ENCODE results near the gene USH1G.
"Not testable (repeated sequence)": the region's sequence is repeated elsewhere in the genome, so short reads cannot be mapped to it uniquely, and the experiment has no call there.

USH1G gene

DNA sequence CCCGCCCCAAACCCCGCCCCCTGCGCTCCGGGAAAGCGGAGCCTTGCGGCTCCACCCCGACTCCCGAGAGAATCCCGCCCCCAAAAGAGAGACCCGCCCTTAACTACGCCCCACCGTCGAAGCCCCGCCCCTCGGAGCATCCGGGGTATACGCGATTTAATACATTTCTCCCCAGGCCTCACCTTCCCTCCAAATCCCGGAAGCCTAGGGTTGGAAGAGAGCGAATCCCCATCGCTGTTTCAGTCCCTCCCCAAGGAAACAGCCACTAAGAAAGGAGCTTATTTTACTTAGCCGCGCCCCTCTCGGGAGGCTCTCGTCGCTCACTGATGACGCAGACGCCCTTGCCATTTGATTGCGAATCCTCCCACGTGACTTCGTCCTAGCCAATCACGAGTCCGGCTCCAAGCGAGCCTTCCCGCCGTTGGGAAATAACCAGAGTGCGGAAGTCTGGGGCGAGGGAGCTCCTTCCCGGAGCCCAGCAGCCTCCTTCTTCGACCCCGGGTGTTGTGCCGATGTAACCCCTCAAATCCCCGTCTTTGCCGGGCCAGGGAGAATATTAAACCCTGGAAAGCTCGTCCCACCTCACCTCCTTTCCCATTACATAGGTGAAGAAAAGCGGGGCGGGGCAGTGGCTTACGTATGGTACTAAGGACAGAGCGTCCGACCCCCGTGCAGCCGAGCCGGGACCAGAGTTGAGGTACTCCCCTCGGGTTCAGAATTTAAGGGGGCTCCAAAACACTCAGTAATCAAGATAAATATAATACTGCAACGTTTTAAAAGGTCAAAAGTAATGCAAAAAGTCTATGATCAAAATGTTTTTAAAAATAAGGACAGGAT, 49.8 kb downstream of the USH1G start:
- DNase-seq: peak; percentile 99

DNA sequence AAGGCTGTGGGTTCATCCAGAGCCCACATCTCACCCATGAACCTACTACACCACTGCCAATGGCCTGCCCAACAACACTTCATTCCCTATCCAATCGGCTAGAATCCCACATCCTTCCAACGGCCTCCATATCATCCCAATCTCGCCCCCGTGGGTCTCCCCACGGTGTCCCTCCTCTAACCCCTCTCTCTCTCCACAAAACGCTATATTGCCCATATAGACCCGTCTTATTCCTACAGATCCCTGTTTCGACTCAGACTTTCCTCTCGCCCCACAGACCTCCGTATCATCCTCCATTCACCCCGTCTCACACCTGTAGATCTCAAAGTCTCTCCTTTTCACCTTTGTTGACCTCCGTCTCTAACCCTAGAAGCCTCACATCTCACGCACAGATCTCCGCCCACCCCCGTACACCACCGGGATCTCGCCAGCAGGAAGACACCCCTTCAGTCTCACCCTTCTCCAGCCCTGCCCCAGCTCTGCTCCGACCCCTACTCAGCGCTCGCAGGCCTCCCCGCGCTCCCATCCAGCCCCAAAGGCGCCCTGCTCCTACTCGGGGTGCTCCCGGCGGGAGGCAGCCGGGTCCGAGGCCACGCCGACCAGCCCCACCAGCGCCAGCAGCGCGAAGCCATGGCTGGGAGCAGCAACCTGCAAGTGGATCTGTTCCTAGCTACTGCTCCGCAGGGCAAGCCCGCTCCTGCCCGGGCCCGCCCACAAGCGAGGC, 50.6 kb downstream of the USH1G start, which contains the start of gene FDXR:
Gene FDXR, minus strand, starts transcription at position 682 of the 724 bp plus-strand sequence. Its CDS starts 50 bp downstream, at position 632.
- no peak for DNase-seq

DNA sequence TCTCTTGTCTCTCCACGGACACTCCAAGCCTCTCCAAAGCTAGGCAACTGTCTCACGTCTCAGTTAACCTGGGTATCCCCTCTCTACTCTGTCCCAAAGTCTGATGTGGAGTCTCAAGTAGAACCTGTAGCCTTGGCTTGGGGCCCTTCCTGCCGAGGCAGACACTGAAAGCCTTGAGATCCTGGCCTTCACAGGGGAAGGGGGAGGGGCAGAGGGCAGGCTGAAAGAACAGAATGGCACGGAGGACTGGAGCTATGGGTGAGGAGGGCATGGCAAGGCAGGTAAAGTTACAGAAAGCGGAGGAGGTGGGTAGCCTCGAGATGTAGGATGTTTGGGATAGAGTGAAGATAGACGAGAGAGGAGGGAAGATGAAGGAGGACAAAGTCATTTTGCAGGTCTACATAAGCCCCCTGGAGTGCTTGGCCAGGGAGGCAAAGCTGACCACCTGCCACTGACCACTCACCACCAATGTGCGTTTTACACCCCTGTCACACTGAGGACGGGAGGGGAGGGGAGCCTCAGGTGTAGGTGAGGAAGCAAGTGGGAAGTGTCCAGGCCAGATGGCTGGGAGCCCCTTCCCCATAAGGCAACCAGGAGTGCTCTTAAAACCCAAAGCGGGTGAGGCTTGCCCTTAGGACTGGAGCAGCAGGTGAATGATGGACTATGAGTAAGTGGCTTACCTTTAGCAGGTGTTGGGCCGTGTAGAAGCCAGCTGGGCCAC, 51.5 kb downstream of the USH1G start:
- DNase-seq: no peak

DNA sequence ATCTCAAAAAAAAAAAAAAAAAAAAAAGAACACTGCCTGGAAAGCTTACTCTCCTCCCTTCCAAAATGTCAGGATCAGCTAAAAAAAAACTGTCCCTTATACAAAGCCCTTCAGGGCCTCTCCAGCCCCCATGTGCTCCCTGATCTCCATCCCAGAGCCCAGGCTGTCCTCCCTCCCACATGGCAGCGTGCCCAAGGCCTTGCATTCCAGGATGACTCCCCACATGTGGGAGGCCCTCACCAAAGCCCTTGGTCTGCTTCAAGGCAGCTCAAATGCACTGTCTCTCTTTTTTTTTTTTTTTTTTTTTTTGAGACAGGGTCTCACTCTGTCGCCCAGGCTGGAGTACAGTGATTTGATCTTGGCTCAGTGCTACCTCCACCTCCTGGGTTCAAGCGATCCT, 52.5 kb downstream of the USH1G start:
- DNase-seq: no peak

DNA sequence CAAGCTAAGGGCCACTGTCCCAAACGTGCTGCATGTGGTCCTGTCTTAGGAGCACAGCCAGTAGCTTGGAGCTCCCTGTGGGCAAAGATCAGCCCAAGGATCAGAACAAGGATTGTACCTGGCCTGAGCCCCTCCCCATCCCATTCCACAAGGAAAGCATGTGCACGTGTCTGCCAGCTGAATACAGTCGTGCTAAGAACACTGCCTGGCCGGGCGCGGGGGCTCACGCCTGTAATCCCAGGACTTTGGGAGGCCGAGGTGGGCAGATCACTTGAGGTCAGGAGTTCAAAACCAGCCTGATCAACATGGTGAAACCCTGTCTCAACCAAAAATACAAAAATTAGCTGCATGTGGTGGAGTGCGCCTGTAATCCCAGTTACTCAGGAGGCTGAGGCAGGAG, 53.0 kb downstream of the USH1G start:
- not testable (repeated sequence) for DNase-seq

DNA sequence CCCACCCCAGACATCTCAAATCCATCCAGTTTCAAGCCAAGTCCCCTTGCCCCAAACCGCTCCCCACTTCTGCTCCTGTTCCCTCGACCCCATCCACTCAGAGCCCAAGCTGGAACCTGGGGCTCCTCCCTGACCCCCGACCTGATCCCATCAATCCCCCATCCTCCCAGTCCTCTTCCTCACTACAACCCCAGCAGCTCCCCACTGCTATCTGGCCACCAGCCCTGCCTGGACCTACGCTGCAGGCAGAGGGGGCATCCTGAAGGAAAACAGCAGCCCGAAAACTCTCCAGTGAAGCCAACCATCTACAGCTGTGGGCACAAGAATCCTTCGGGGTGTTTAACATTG, 54.2 kb downstream of the USH1G start:
- no peak for DNase-seq

DNA sequence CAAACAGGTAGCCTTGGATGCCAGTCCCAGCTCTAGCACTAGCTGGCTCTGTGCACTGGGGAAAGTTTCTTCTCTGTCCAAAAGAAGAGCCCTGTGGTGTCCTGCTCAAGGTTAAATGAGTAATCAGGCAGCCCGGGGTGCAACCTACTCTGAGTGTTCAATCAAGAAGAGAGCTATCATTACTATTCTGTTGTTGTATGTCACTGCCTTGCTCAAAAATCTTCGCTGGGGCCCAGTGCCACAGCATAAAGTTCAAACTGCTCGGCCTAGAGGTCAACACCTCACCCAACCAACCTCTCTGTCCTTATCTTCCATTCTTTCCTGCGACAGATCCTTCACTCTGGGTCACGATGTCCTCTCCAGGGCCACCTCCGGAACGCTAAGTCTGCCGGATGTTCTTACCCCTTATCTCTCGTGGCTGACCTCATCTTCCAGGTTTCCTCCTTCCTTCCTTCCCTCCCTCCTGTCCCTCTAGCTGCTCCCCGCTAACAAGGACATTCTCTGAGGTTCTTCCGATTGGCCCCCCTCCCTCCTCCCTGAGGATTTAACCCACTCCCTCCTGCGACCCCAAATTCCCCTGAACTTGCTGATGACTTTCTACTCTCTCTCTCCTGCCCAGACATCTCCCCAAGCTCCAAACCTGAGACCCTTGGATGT, 54.7 kb downstream of the USH1G start:
- DNase-seq: no peak

DNA sequence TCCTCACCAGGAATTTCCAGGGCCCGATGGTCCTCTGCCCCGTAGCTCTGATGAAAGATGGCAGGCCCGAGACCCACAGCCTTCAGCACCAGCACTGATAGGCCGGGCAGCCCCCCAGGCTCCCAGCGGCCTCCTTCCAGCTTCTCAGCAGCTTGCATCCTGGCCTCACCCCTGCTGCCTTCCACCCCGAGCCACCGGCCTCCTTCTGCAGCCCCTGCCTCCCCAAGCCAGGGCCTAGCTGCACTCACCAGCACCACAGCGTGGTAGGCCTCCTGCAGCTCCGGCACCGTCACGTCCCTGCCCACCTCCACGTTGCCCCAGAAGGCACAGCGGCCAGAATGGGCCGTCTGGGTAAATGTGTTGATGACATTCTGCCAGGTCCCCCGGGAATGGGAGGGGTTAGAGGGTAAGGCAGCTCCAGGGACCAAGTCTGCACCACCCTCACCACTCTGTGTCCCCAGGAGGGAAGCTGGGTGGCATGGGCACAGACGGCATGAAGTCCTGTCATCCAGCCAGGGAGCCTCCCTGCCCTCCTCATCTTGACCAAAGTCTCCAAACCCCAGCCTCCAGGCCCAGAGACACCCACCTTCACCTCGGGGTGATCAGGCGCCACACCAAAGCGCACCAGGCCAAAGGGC, 56.7 kb downstream of the USH1G start:
- no peak for DNase-seq
